Stimulated activated CD4-positive, alpha-beta T cell treated with anti-CD3 and anti-CD28 coated beads, Interleukin-12 subunit alpha, Interleukin-12 subunit beta, amount 100 ng/mL, for 48 hours (primary cell): ENCODE measurements around the gene LCLAT1.

ENCODE experiments used
- DNase-seq, 3 donors: peaks; one replicate each; pipeline ENCODE4 v3.0.0-alpha.2; 2020; ENCODE audit warnings: low read depth in 2 of 3, low spot score in 1 of 3

LCLAT1 gene

GRCh38 chr2:30691091-30691947, 244.3 kb downstream of the LCLAT1 start:
- no peak for DNase-seq

DNA sequence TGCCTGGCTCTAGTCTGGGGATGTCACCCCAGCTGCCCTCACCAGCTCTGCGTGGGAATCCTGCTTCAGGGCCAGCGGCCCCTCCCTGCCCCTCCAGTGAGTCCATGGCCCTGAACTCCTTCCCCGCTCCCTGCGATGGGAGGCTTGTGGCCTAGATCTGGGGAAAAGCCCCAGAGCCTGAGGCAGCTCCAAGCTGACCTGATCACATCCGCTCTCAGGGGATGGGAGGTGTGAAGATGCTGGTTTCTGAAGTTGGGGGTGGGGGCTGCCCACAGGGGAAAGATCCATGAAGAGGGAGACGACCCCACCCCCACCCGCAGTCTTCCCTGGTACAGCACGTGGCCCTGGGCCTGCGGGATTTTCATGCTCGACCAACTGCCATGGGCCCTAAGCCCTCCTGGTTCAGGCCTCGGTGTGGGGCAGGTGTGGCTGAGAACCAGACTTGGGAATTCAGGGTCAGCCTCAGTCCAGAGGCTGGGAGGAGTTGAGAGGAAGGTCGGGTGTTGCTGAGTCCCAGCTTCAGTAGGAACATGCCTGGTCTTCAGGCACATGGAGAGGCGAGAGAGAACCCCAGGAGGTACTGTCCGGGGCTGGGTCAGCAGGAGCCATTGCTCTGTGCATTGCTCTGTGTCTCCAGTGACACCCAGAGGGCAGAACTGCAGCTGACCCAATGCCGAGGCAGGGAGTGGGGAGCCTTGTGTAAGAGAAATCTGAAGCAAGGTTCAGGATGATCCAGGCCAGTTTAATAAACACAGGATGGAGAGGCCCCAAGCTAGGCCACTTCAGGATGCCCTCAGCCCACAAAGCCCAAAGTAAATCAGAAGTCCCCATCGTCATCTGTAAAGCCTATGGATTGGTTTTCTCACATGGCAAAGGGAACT, 245.1 kb downstream of the LCLAT1 start:
- DNase-seq = no peak

GRCh38 chr2:30692829-30693275, 245.8 kb downstream of the LCLAT1 start:
- DNase-seq = no peak
